ENCODE measurements around the gene FGD2.

- TF ChIP-seq CTCF (IDR thresholded peaks at IDR 0.05 in 8 of 11, conservative IDR thresholded peaks at IDR 0.05 in 3 of 11) = no peak
- no peak for TF ChIP-seq POLR2AphosphoS5 (IDR thresholded peaks at IDR 0.05)
These were observed 45.8 kb upstream of the FGD2 start for GRCh38 chr6:36959555-36960250.
